Liver (tissue), 9 donors: ENCODE data around the gene HEBP2. TPM values are rescaled to one million over a fixed set of nuclear protein-coding genes. Genes with fewer than 3 reads are reported as not detected.

Source experiments
- DNase-seq: peaks from one replicate; pipeline ENCODE4 v3.0.0-alpha.2; 2017; ENCODE audit warnings: low spot score
- H3K27ac ChIP-seq, 2 donors: one replicate each; pipeline ENCODE4 v1.7.0; 2013; ENCODE audit warnings: inconsistent platforms in 2 of 2, low read length in 2 of 2, control low read depth in 1 of 2, low read depth in 1 of 2, mild to moderate bottlenecking in 1 of 2
- H3K27me3 ChIP-seq, 4 donors: one replicate each; pipeline versions ENCODE4 v1.6.1 to v1.7.0; 2013; ENCODE audit warnings: low read length in 3 of 4, inconsistent platforms in 1 of 4, mild to moderate bottlenecking in 1 of 4, moderate library complexity in 1 of 4; ENCODE audit not compliant: control insufficient read depth in 4 of 4, insufficient read depth in 4 of 4
- H3K36me3 ChIP-seq, 4 donors: one replicate each; pipeline versions ENCODE4 v1.6.1 to v1.7.0; 2013; ENCODE audit warnings: low read length in 3 of 4, mild to moderate bottlenecking in 3 of 4, low read depth in 1 of 4, moderate library complexity in 1 of 4; ENCODE audit not compliant: control insufficient read depth in 4 of 4, insufficient read depth in 3 of 4
- H3K4me1 ChIP-seq, 4 donors: one replicate each; pipeline versions ENCODE4 v1.6.1 to v1.7.0; 2013; ENCODE audit warnings: low read length in 3 of 4, mild to moderate bottlenecking in 3 of 4, moderate library complexity in 1 of 4; ENCODE audit not compliant: control insufficient read depth in 4 of 4, insufficient read depth in 4 of 4
- H3K4me3 ChIP-seq, 3 donors: one replicate each; pipeline versions ENCODE4 v1.6.1 to v1.7.0; 2013; ENCODE audit warnings: low read length in 3 of 3, control low read depth in 1 of 3, low read depth in 1 of 3, mild to moderate bottlenecking in 1 of 3
- H3K9ac ChIP-seq, 2 donors: one replicate each; pipeline ENCODE4 v1.7.0; 2013; ENCODE audit warnings: low read length in 2 of 2, mild to moderate bottlenecking in 2 of 2, moderate library complexity in 2 of 2, control low read depth in 1 of 2, low read depth in 1 of 2
- H3K9me3 ChIP-seq, 4 donors: one replicate each; pipeline versions ENCODE4 v1.6.1 to v1.7.0; 2013; ENCODE audit warnings: low read length in 3 of 4; ENCODE audit not compliant: control insufficient read depth in 4 of 4
- ATF3 ChIP-seq: IDR thresholded peaks from 2 replicates; pipeline ENCODE4 v1.6.1; 2016; ENCODE audit warnings: antibody characterized with exemption
- CTCF ChIP-seq: fragments of 150-350 bp; IDR thresholded peaks from 2 replicates; pipeline ENCODE4 v1.5.1; 2017; ENCODE audit warnings: improper control_type of control experiment, low read depth, low read length; ENCODE audit not compliant: missing input control
- EGR1 ChIP-seq, 2 donors: IDR thresholded peaks; 2 replicates each; pipeline ENCODE4 v1.6.1; 2016 to 2018; ENCODE audit warnings: antibody characterized with exemption in 2 of 2, low read depth in 2 of 2
- FOXA1 ChIP-seq: IDR thresholded peaks from 2 replicates; pipeline ENCODE4 v1.6.1; 2016; ENCODE audit warnings: antibody characterized with exemption
- FOXA2 ChIP-seq: IDR thresholded peaks from 2 replicates; pipeline ENCODE4 v1.6.1; 2016; ENCODE audit warnings: antibody characterized with exemption
- GABPA ChIP-seq, 2 donors: IDR thresholded peaks in 1 of 2; conservative IDR thresholded peaks in 1 of 2; 2 replicates each; pipeline ENCODE4 v1.6.1; 2016; ENCODE audit warnings: antibody characterized with exemption in 2 of 2, mild to moderate bottlenecking in 1 of 2, moderate library complexity in 1 of 2
- HNF4A ChIP-seq, 2 donors: conservative IDR thresholded peaks; 2 replicates each; pipeline ENCODE4 v1.6.1; 2016; ENCODE audit warnings: antibody characterized with exemption in 2 of 2, mild to moderate bottlenecking in 2 of 2
- HNF4G ChIP-seq: IDR thresholded peaks from 2 replicates; pipeline ENCODE4 v1.6.1; 2016; ENCODE audit warnings: antibody characterized with exemption
- JUND ChIP-seq, 2 donors: IDR thresholded peaks; 2 replicates each; pipeline ENCODE4 v1.6.1; 2016; ENCODE audit warnings: antibody characterized with exemption in 2 of 2
- MAX ChIP-seq: IDR thresholded peaks from 2 replicates; pipeline ENCODE4 v1.6.1; 2016; ENCODE audit warnings: antibody characterized with exemption
- NR2F2 ChIP-seq: IDR thresholded peaks from 2 replicates; pipeline ENCODE4 v1.6.1; 2016; ENCODE audit warnings: antibody characterized with exemption
- RAD21 ChIP-seq, 2 donors: IDR thresholded peaks; 2 replicates each; pipeline ENCODE4 v1.6.1; 2016; ENCODE audit warnings: antibody characterized with exemption in 2 of 2, mild to moderate bottlenecking in 2 of 2
- REST ChIP-seq: IDR thresholded peaks from 2 replicates; pipeline ENCODE4 v1.6.1; 2016; ENCODE audit warnings: antibody characterized with exemption, mild to moderate bottlenecking
- RXRA ChIP-seq, 2 donors: IDR thresholded peaks; 2 replicates each; pipeline ENCODE4 v1.6.1; 2017 to 2018; ENCODE audit warnings: antibody characterized with exemption in 2 of 2, mild to moderate bottlenecking in 1 of 2
- SP1 ChIP-seq: IDR thresholded peaks from 2 replicates; pipeline ENCODE4 v1.6.1; 2018; ENCODE audit warnings: antibody characterized with exemption, mild to moderate bottlenecking
- TAF1 ChIP-seq: conservative IDR thresholded peaks from 2 replicates; pipeline ENCODE4 v1.6.1; 2016; ENCODE audit warnings: antibody characterized with exemption, mild to moderate bottlenecking
- YY1 ChIP-seq: IDR thresholded peaks from 2 replicates; pipeline ENCODE4 v1.6.1; 2016; ENCODE audit warnings: antibody characterized with exemption, mild to moderate bottlenecking
- ZBTB33 ChIP-seq: IDR thresholded peaks from 2 replicates; pipeline ENCODE4 v1.6.1; 2016; ENCODE audit warnings: antibody characterized with exemption
- WGBS: extraction: QIAGEN DNeasy Blood & Tissue Kit; methylation state at CpG from one replicate; pipeline ENCODE4 v1.1.7; 2013; 5-methylcytosine and 5-hydroxymethylcytosine counted together
- polyA plus RNA-seq, 2 donors: library from polyadenylated mRNA; stranded (reverse) in 1 of 2; unstranded in 1 of 2; fragments of 200-250 nt in 1 of 2; fragments of >200 nt in 1 of 2; fragmentation: Nextera tagmentation in 1 of 2; extraction: Ambion mirVana in 1 of 2; gene quantifications; one replicate each; pipeline versions ENCODE4 v1.2.1 to v1.2.3, GENCODE V29; 2013 to 2015
- total RNA-seq, 2 donors: library from RNA; depleted of rRNA; stranded (reverse); fragments of >200 nt; gene quantifications; one replicate each; pipeline ENCODE4 v1.2.3, GENCODE V29; 2014
- donor health status: healthy.
- donor health status: healthy.
- donor health status: healthy.
- donor health status: healthy.
- donor health status: healthy.

Gene HEBP2
- total and polyA plus RNA-seq, 4 donors, result 5.6 to 58.0 (median 16.8) TPM

GRCh38 chr6:138401960-138402837 is 1.8 kb upstream of the HEBP2 start:
- Histone ChIP-seq H3K9me3 (no peaks in the 10 kb centered on the region), H3K36me3 (peaks cover 0 to 9% (median 7%) of the 10 kb centered on the region in 4 donors), H3K27me3 (no peaks in the 10 kb centered on the region), H3K9ac (no peak overlapping the region), H3K4me3 (no peak overlapping the region), H3K27ac (no peak overlapping the region), H3K4me1 (peaks cover under 1 to 23% (median 9%) of the 10 kb centered on the region in 4 donors)
- DNase-seq, result no peak
- TF ChIP-seq HNF4A (conservative IDR thresholded peaks at IDR 0.05) (no peak), NR2F2 (no peak), ATF3 (no peak), FOXA1 (no peak), CTCF (no peak), ZBTB33 (no peak), MAX (no peak), GABPA (IDR thresholded peaks at IDR 0.05 in 1 of 2, conservative IDR thresholded peaks at IDR 0.05 in 1 of 2) (no peak), REST (no peak), JUND (IDR thresholded peaks at IDR 0.05) (no peak), RAD21 (IDR thresholded peaks at IDR 0.05) (no peak), EGR1 (IDR thresholded peaks at IDR 0.05; ENCODE audit: low read depth in 2 of 2) (no peak), TAF1 (no peak), HNF4G (no peak), YY1 (no peak), RXRA (IDR thresholded peaks at IDR 0.05) (no peak), SP1 (no peak), FOXA2 (no peak)
- 97% methylated on average over 14 of the region's 14 CpGs for WGBS
